Measurements from ENCODE around the gene CACNA1B.

The CACNA1B gene

GRCh38 chr9:137969008-137969407 lies 91.4 kb downstream of the CACNA1B start:
- DNase-seq: no peak

- no peak for DNase-seq
These were observed 92.1 kb downstream of the CACNA1B start for GRCh38 chr9:137969685-137970084.

GRCh38 chr9:137970098-137970497 lies 92.5 kb downstream of the CACNA1B start:
- DNase-seq: no peak

- DNase-seq: no peak
These were observed 93.3 kb downstream of the CACNA1B start for GRCh38 chr9:137970686-137971476.

GRCh38 chr9:137971477-137972138 lies 94.0 kb downstream of the CACNA1B start:
- DNase-seq: no peak

- DNase-seq: no peak
These were observed 94.9 kb downstream of the CACNA1B start for GRCh38 chr9:137972355-137972987.

- no peak for DNase-seq
These were observed 95.4 kb downstream of the CACNA1B start for GRCh38 chr9:137972988-137973470.

GRCh38 chr9:137973829-137974416 lies 96.3 kb downstream of the CACNA1B start:
- no peak for DNase-seq

GRCh38 chr9:137974746-137975526 lies 97.4 kb downstream of the CACNA1B start:
- DNase-seq: no peak

GRCh38 chr9:137975527-137975913 lies 97.9 kb downstream of the CACNA1B start:
- DNase-seq: no peak

- DNase-seq: no peak
These were observed 98.5 kb downstream of the CACNA1B start for GRCh38 chr9:137975936-137976565.

GRCh38 chr9:137977571-137978261 lies 100.1 kb downstream of the CACNA1B start:
- no peak for DNase-seq

- DNase-seq: no peak
These were observed 100.7 kb downstream of the CACNA1B start for GRCh38 chr9:137978262-137978714.

GRCh38 chr9:137982200-137982599 lies 104.6 kb downstream of the CACNA1B start:
- no peak for DNase-seq

- DNase-seq: no peak
These were observed 106.4 kb downstream of the CACNA1B start for GRCh38 chr9:137984005-137984404.

GRCh38 chr9:137984520-137985257 lies 107.1 kb downstream of the CACNA1B start:
- DNase-seq: no peak

GRCh38 chr9:137985637-137986071 lies 108.1 kb downstream of the CACNA1B start:
- no peak for DNase-seq

GRCh38 chr9:137986268-137987099 lies 108.9 kb downstream of the CACNA1B start:
- no peak for DNase-seq

- no peak for DNase-seq
These were observed 109.9 kb downstream of the CACNA1B start for GRCh38 chr9:137987244-137988030.
